Parathyroid adenoma (tissue), 2 donors: ENCODE measurements around the gene C12orf50.

Experiments used
- H2AFZ ChIP-seq: fragments of 300-600 bp; sonication (generic); one replicate; pipeline ENCODE4 v1.7.0; 2017; ENCODE audit warnings: antibody characterized with exemption, mild to moderate bottlenecking
- H3K27ac ChIP-seq: fragments of 300-600 bp; sonication (generic); one replicate; pipeline ENCODE4 v1.7.0; 2017
- H3K27me3 ChIP-seq: fragments of 300-600 bp; sonication (generic); one replicate; pipeline ENCODE4 v1.7.0; 2017; ENCODE audit warnings: low read length; ENCODE audit not compliant: control insufficient read depth, insufficient read depth
- H3K36me3 ChIP-seq: fragments of 300-600 bp; sonication (generic); one replicate; pipeline ENCODE4 v1.7.0; 2017; ENCODE audit warnings: low read length; ENCODE audit not compliant: control insufficient read depth, insufficient read depth
- H3K4me1 ChIP-seq: fragments of 300-600 bp; sonication (generic); one replicate; pipeline ENCODE4 v1.7.0; 2017; ENCODE audit warnings: control low read depth
- H3K4me2 ChIP-seq: fragments of 300-600 bp; sonication (generic); one replicate; pipeline ENCODE4 v1.7.0; 2017; ENCODE audit warnings: low read length
- H3K4me3 ChIP-seq: fragments of 300-600 bp; sonication (generic); one replicate; pipeline ENCODE4 v1.7.0; 2017; ENCODE audit warnings: low read depth, low read length
- H3K79me2 ChIP-seq: fragments of 300-600 bp; sonication (generic); one replicate; pipeline ENCODE4 v1.7.0; 2017; ENCODE audit warnings: control low read depth
- H3K9ac ChIP-seq: fragments of 300-600 bp; sonication (generic); one replicate; pipeline ENCODE4 v1.7.0; 2017; ENCODE audit warnings: mild to moderate bottlenecking
- H3K9me3 ChIP-seq: fragments of 300-600 bp; sonication (generic); one replicate; pipeline ENCODE4 v1.7.0; 2017; ENCODE audit warnings: low read length; ENCODE audit not compliant: control insufficient read depth
- TF ChIP-seq, protein P1 (sequence below): fragments of 300-600 bp; sonication (generic); IDR thresholded peaks from one replicate; pipeline ENCODE4 v1.7.0; 2017; ENCODE audit warnings: antibody characterized with exemption, mild to moderate bottlenecking
- donor health status: primary hyperparathyroidism.

The C12orf50 gene

DNA sequence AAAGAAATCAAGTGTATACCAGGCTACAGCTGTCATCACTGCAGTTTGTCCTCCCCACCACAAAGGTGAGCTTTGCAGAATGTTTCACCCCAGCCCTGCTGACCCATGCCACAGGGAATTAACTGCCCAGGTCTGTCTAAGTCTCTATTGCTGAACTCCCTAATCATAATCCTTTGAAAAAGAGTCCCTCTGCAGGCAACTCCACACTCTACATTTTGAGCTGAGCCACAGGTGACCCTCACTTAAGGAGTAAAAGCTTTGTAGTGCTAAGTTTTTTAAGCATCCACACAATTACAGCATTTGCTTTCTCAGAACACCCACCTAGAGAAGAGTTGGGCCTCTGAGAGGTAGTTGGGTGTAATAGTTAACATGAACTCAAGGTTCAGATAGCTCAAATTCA lies 90.0 kb downstream of the C12orf50 start:
- Histone ChIP-seq H3K9me3 (no peaks in the 10 kb centered on the region), H3K4me2 (no peak overlapping the region), H3K9ac (no peak overlapping the region), H3K79me2 (no peaks in the 10 kb centered on the region), H3K27me3 (no peaks in the 10 kb centered on the region), H3K4me1 (no peaks in the 10 kb centered on the region), H2AFZ (no peak overlapping the region), H3K27ac (no peak overlapping the region), H3K4me3 (no peak overlapping the region), H3K36me3 (no peaks in the 10 kb centered on the region)
- TF ChIP-seq, protein P1, sequence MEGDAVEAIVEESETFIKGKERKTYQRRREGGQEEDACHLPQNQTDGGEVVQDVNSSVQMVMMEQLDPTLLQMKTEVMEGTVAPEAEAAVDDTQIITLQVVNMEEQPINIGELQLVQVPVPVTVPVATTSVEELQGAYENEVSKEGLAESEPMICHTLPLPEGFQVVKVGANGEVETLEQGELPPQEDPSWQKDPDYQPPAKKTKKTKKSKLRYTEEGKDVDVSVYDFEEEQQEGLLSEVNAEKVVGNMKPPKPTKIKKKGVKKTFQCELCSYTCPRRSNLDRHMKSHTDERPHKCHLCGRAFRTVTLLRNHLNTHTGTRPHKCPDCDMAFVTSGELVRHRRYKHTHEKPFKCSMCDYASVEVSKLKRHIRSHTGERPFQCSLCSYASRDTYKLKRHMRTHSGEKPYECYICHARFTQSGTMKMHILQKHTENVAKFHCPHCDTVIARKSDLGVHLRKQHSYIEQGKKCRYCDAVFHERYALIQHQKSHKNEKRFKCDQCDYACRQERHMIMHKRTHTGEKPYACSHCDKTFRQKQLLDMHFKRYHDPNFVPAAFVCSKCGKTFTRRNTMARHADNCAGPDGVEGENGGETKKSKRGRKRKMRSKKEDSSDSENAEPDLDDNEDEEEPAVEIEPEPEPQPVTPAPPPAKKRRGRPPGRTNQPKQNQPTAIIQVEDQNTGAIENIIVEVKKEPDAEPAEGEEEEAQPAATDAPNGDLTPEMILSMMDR, result no peak

DNA sequence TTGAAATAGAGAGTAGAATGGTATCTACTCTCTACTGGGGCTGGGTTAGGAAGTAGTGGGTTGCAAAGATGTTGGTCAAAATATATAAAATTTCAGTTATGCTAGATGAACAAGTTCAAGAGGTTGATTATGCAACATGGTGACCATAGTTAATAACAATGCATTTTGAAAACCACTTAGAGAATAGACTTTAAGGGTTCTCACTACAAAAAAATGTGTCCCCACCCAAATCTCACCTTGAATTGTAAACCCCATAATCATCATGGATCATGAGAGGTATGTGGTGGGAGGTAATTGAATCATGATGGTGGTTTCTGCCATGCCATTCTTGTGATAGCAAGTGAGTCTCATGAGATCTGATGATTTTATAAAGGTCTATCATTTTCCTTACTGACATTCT lies 94.0 kb downstream of the C12orf50 start:
- H3K4me2 ChIP-seq, result no peak overlapping the region
- no peak overlapping the region for H3K27ac ChIP-seq
- no peaks in the 10 kb centered on the region for H3K79me2 ChIP-seq
- H3K9ac ChIP-seq, result no peak overlapping the region
- no peak overlapping the region for H2AFZ ChIP-seq
- TF ChIP-seq, protein P1, result no peak
- H3K4me1 ChIP-seq, result no peaks in the 10 kb centered on the region
- H3K9me3 ChIP-seq, result no peaks in the 10 kb centered on the region
- H3K27me3 ChIP-seq, result no peaks in the 10 kb centered on the region
- no peak overlapping the region for H3K4me3 ChIP-seq
- H3K36me3 ChIP-seq, result no peaks in the 10 kb centered on the region

DNA sequence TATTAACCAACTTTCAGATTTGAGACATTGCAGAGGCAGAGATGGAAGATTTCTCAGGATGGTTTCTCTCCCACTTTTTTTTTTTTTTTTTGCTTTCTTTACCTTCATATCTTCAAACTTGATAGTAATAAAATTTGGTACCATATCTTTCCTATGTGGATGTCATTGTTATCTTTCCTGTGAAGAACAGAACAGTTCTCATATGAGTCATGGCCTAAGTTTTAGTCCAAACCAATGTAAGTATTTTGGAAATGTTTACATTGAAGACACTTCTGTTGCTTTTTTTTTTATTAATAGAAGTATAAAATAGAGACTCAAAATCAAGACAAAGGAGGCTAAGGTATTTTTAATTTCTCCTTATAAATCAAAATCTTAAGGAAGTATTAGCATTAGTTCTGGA lies 95.2 kb downstream of the C12orf50 start:
- H3K4me2 ChIP-seq, result no peak overlapping the region
- H3K4me1 ChIP-seq, result no peaks in the 10 kb centered on the region
- no peak overlapping the region for H3K4me3 ChIP-seq
- no peaks in the 10 kb centered on the region for H3K9me3 ChIP-seq
- no peaks in the 10 kb centered on the region for H3K27me3 ChIP-seq
- no peaks in the 10 kb centered on the region for H3K36me3 ChIP-seq
- TF ChIP-seq, protein P1, result no peak
- no peaks in the 10 kb centered on the region for H3K79me2 ChIP-seq
- H2AFZ ChIP-seq, result no peak overlapping the region
- no peak overlapping the region for H3K27ac ChIP-seq
- no peak overlapping the region for H3K9ac ChIP-seq

DNA sequence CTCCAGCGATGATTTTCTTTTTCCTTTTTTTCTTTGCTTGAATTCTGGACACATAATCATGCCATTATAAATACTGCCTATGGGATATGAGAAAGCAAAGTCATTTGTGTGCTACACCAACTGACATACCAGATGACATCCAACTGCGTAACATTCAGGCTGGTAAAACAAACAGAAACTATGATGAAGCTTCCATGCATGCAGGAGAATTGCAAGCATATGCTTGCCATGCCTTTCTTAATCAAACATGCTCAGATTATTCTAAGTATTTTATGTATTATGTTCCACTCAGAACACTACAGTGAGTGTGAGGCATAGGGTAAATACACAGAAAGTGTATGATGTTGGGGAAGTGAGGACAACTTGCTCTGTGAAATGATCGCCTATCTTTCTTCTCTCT lies 97.4 kb downstream of the C12orf50 start:
- no peak overlapping the region for H3K9ac ChIP-seq
- H2AFZ ChIP-seq, result no peak overlapping the region
- H3K9me3 ChIP-seq, result no peaks in the 10 kb centered on the region
- no peaks in the 10 kb centered on the region for H3K36me3 ChIP-seq
- H3K27ac ChIP-seq, result no peak overlapping the region
- TF ChIP-seq, protein P1, result no peak
- H3K4me1 ChIP-seq, result no peaks in the 10 kb centered on the region
- H3K4me2 ChIP-seq, result no peak overlapping the region
- no peaks in the 10 kb centered on the region for H3K27me3 ChIP-seq
- no peaks in the 10 kb centered on the region for H3K79me2 ChIP-seq
- H3K4me3 ChIP-seq, result no peak overlapping the region

DNA sequence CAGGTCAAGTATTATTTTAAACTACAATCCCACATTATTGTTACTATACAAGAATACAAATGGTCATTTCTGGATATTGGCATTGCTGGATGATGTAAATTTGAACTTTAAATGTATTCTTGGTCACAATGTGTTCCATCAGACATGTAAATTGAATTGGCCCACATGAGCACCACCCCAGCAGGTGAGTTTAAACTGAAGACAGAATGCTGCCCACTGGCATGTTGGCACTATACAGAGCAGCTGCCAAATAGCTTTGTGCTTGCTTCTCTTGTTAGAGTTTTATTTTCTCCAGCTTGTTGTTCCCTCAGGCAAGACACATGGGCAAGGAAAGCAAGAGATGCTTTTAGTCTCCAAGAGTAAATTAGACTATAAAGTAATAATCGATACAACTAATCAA lies 98.6 kb downstream of the C12orf50 start:
- no peaks in the 10 kb centered on the region for H3K79me2 ChIP-seq
- H3K27ac ChIP-seq, result no peak overlapping the region
- H3K4me3 ChIP-seq, result no peak overlapping the region
- no peaks in the 10 kb centered on the region for H3K9me3 ChIP-seq
- H3K4me2 ChIP-seq, result no peak overlapping the region
- no peaks in the 10 kb centered on the region for H3K27me3 ChIP-seq
- H3K36me3 ChIP-seq, result no peaks in the 10 kb centered on the region
- no peak overlapping the region for H3K9ac ChIP-seq
- TF ChIP-seq, protein P1, result no peak
- H2AFZ ChIP-seq, result no peak overlapping the region
- no peaks in the 10 kb centered on the region for H3K4me1 ChIP-seq
